ENCODE results near the gene PTGDS.

Gene PTGDS

DNA sequence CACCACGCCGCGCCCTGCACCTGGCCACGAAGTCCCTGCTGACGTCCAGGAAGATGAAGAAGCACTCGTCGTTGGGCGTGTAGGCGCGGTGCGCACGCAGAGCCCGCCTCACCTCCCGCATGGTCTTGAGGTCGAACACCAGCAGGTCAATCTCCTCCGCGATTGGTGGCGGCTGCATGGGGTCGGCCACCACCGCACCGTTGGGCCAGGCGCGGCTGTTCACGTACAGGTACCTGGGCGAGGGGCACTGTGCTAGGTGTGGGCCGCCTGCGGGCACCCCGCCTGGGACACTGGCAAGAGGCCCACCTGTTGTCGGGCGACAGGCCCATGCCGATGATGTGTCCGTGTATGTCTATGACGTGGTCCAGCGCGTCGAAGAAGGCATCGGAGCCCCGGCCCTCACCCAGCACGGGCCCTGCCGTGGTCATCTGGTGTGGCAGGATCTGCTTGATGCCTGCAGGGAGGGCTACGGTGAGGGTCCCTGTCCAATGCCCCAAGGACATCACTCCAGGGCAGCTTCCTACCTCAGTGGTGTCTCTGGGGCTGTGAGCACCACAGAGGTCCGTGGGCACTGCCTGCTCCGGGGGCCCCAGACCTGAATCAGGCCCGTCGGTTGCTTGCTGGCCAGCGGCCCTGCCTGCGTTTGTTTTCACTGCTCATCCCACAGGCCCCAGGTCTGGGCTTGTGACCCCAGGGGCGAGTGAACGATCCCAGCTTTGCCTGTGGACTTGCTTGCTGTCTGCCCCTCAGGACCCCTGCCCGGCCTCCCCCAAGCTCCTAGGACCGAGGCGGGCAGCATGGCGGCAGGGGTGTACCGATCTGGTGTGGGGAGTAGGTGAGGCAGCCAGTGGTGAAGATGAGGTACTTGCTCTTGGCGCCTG is 35.8 kb upstream of the PTGDS start (continued):
- TF ChIP-seq ZNF2 (tag by site-specific recombination; IDR thresholded peaks at IDR 0.05) (no peak), ZNF157 (tag by site-specific recombination; IDR thresholded peaks at IDR 0.05) (peak; percentile 59; the same call in 1 of the 2 replicates), KLF8 (tag by site-specific recombination; IDR thresholded peaks at IDR 0.05) (peak; percentile 31; the same call in 1 of the 2 replicates), YY2 (tag by site-specific recombination; IDR thresholded peaks at IDR 0.05) (no peak), SCRT1 (tag by site-specific recombination; IDR thresholded peaks at IDR 0.05; ENCODE audit: borderline replicate concordance) (peak; percentile 65; the same call in 1 of the 2 replicates), ZNF274 (IDR thresholded peaks at IDR 0.05; ENCODE audit: low read length) (no peak), ZNF274 (tag by site-specific recombination; IDR thresholded peaks at IDR 0.05; ENCODE audit: borderline replicate concordance) (no peak), ZNF223 (tag by site-specific recombination; IDR thresholded peaks at IDR 0.05) (no peak), SCRT2 (tag by site-specific recombination; IDR thresholded peaks at IDR 0.05) (peak; percentile 80)
- TF ChIP-seq, protein P1, sequence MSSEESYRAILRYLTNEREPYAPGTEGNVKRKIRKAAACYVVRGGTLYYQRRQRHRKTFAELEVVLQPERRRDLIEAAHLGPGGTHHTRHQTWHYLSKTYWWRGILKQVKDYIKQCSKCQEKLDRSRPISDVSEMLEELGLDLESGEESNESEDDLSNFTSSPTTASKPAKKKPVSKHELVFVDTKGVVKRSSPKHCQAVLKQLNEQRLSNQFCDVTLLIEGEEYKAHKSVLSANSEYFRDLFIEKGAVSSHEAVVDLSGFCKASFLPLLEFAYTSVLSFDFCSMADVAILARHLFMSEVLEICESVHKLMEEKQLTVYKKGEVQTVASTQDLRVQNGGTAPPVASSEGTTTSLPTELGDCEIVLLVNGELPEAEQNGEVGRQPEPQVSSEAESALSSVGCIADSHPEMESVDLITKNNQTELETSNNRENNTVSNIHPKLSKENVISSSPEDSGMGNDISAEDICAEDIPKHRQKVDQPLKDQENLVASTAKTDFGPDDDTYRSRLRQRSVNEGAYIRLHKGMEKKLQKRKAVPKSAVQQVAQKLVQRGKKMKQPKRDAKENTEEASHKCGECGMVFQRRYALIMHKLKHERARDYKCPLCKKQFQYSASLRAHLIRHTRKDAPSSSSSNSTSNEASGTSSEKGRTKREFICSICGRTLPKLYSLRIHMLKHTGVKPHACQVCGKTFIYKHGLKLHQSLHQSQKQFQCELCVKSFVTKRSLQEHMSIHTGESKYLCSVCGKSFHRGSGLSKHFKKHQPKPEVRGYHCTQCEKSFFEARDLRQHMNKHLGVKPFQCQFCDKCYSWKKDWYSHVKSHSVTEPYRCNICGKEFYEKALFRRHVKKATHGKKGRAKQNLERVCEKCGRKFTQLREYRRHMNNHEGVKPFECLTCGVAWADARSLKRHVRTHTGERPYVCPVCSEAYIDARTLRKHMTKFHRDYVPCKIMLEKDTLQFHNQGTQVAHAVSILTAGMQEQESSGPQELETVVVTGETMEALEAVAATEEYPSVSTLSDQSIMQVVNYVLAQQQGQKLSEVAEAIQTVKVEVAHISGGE (tag by site-specific recombination; conservative IDR thresholded peaks at IDR 0.05; ENCODE audit: low read depth), result no peak
- TF ChIP-seq, protein P2, sequence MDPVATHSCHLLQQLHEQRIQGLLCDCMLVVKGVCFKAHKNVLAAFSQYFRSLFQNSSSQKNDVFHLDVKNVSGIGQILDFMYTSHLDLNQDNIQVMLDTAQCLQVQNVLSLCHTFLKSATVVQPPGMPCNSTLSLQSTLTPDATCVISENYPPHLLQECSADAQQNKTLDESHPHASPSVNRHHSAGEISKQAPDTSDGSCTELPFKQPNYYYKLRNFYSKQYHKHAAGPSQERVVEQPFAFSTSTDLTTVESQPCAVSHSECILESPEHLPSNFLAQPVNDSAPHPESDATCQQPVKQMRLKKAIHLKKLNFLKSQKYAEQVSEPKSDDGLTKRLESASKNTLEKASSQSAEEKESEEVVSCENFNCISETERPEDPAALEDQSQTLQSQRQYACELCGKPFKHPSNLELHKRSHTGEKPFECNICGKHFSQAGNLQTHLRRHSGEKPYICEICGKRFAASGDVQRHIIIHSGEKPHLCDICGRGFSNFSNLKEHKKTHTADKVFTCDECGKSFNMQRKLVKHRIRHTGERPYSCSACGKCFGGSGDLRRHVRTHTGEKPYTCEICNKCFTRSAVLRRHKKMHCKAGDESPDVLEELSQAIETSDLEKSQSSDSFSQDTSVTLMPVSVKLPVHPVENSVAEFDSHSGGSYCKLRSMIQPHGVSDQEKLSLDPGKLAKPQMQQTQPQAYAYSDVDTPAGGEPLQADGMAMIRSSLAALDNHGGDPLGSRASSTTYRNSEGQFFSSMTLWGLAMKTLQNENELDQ (tag by site-specific recombination; IDR thresholded peaks at IDR 0.05; ENCODE audit: low read depth), result no peak
- TF ChIP-seq, protein P3, sequence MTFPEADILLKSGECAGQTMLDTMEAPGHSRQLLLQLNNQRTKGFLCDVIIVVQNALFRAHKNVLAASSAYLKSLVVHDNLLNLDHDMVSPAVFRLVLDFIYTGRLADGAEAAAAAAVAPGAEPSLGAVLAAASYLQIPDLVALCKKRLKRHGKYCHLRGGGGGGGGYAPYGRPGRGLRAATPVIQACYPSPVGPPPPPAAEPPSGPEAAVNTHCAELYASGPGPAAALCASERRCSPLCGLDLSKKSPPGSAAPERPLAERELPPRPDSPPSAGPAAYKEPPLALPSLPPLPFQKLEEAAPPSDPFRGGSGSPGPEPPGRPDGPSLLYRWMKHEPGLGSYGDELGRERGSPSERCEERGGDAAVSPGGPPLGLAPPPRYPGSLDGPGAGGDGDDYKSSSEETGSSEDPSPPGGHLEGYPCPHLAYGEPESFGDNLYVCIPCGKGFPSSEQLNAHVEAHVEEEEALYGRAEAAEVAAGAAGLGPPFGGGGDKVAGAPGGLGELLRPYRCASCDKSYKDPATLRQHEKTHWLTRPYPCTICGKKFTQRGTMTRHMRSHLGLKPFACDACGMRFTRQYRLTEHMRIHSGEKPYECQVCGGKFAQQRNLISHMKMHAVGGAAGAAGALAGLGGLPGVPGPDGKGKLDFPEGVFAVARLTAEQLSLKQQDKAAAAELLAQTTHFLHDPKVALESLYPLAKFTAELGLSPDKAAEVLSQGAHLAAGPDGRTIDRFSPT (tag by site-specific recombination; IDR thresholded peaks at IDR 0.05), result peak; percentile 51
- TF ChIP-seq, protein P4, sequence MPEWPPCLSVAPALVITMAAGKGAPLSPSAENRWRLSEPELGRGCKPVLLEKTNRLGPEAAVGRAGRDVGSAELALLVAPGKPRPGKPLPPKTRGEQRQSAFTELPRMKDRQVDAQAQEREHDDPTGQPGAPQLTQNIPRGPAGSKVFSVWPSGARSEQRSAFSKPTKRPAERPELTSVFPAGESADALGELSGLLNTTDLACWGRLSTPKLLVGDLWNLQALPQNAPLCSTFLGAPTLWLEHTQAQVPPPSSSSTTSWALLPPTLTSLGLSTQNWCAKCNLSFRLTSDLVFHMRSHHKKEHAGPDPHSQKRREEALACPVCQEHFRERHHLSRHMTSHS (tag by site-specific recombination; IDR thresholded peaks at IDR 0.05), result no peak

DNA sequence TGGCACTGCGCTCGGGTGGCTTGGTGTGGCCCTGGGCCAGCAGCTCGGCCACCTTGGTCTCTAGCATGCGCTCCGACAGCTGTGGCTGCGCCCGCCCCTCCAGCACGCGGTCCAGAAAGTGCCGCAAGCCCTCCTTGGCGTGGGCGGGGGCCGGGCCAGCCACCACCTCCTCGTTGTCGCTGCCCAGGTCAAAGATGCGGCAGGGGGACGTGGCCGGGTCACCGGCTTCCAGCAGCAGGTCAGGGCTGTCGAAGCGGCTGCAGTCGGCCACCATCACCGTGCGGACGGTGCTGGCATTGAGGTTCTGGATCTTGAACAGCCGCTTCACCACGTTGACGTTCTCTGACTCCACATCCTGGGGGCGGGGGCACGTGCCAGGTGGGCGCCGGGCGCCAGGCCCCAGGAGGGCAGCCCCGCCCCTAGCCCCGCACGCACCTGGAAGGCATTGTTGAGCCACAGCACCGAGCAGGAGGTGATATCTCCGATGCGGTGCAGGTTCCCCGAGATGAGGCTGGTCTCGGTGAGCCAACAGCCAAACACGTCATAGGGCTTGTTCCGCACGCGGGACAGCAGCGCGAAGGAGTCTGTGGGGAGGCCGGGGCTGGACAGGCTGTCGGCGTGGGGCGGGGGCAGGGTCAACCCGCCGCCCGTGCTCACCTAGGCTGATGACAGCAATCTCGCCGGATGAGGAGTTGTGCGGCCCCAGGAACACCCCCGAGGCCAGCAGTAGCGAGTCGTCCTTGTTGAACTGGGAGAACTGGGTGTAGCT is 35.0 kb upstream of the PTGDS start:
- Histone ChIP-seq H3K4me3 (ENCODE audit: low read depth, low read length) (no peak overlapping the region), H3K9me3 (ENCODE audit: control insufficient read depth, insufficient read depth, low read depth, low read length) (no peaks in the 10 kb centered on the region), H3K4me1 (ENCODE audit: control insufficient read depth, insufficient read depth, low read length) (no peaks in the 10 kb centered on the region), H3K27ac (ENCODE audit: extremely low read depth, low read depth, low read length) (no peak overlapping the region), H3K36me3 (ENCODE audit: control insufficient read depth in 2 of 2, insufficient read depth in 1 of 2, low read length in 2 of 2) (peaks cover 0 to 52% of the 10 kb centered on the region in 2 experiments; a peak in 1 of 3 replicates)
- POLR2A ChIA-PET, result interaction anchor here (0.6 kb wide), 2 partner anchors 12 to 48 kb away, joined by 3 to 7 read pairs; no protein-coding TSS in a partner anchor
- CTCF ChIA-PET, result interaction anchor here (0.7 kb wide), 1 partner anchor 10 kb away, joined by 3 read pairs; no protein-coding TSS in a partner anchor
- TF ChIP-seq RBAK (tag by site-specific recombination; IDR thresholded peaks at IDR 0.05) (no peak), ZNF2 (tag by site-specific recombination; IDR thresholded peaks at IDR 0.05) (0 out of 2 replicates have a peak, but pooled peaks have one; percentile 21), BCL11A (tag by site-specific recombination; IDR thresholded peaks at IDR 0.05; ENCODE audit: low read depth) (peak; percentile 63; the same call in 1 of the 2 replicates), ZNF600 (tag by site-specific recombination; IDR thresholded peaks at IDR 0.05) (peak; percentile 66; the same call in 1 of the 2 replicates), HOXA7 (CRISPR knock-in tag; IDR thresholded peaks at IDR 0.05; ENCODE audit: borderline replicate concordance) (no peak)
- TF ChIP-seq, protein P5, sequence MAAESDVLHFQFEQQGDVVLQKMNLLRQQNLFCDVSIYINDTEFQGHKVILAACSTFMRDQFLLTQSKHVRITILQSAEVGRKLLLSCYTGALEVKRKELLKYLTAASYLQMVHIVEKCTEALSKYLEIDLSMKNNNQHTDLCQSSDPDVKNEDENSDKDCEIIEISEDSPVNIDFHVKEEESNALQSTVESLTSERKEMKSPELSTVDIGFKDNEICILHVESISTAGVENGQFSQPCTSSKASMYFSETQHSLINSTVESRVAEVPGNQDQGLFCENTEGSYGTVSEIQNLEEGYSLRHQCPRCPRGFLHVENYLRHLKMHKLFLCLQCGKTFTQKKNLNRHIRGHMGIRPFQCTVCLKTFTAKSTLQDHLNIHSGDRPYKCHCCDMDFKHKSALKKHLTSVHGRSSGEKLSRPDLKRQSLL (tag by site-specific recombination; IDR thresholded peaks at IDR 0.05), result 0 out of 2 replicates have a peak, but pooled peaks have one; percentile 27
- TF ChIP-seq, protein P3 (tag by site-specific recombination; IDR thresholded peaks at IDR 0.05), result peak; percentile 50; the same call in 1 of the 2 replicates

Data from HEK293 (cell line).